ENCODE data around the gene DNTT.

Gene DNTT

GRCh38 chr10:96304230-96304629 lies at the start of gene DNTT:
Gene DNTT, plus strand, starts transcription at chr10:96304434. Its CDS starts 64 bp downstream, at chr10:96304498.
- DNase-seq, result no peak

GRCh38 chr10:96254976-96255375 lies 49.3 kb upstream of the DNTT start:
- DNase-seq, result no peak

GRCh38 chr10:96255549-96256333 lies 48.5 kb upstream of the DNTT start:
- DNase-seq, result no peak

GRCh38 chr10:96257944-96258343 lies 46.3 kb upstream of the DNTT start:
- DNase-seq, result no peak

GRCh38 chr10:96259150-96259549 lies 45.1 kb upstream of the DNTT start:
- DNase-seq, result no peak

GRCh38 chr10:96260014-96260413 lies 44.2 kb upstream of the DNTT start:
- no peak for DNase-seq

- no peak for DNase-seq
Measured at GRCh38 chr10:96261132-96261531, 43.1 kb upstream of the DNTT start.

- no peak for DNase-seq
Measured at GRCh38 chr10:96261930-96262329, 42.3 kb upstream of the DNTT start.

GRCh38 chr10:96263176-96263575 lies 41.1 kb upstream of the DNTT start:
- no peak for DNase-seq

- DNase-seq, result no peak
Measured at GRCh38 chr10:96263669-96264068, 40.6 kb upstream of the DNTT start.

GRCh38 chr10:96264938-96265337 lies 39.3 kb upstream of the DNTT start:
- no peak for DNase-seq

- no peak for DNase-seq
Measured at GRCh38 chr10:96266118-96266770, 38.0 kb upstream of the DNTT start.

- no peak for DNase-seq
Measured at GRCh38 chr10:96267234-96267705, 37.0 kb upstream of the DNTT start.

- DNase-seq, result no peak
Measured at GRCh38 chr10:96268341-96268909, 35.8 kb upstream of the DNTT start.

GRCh38 chr10:96269438-96270300 lies 34.6 kb upstream of the DNTT start:
- no peak for DNase-seq

GRCh38 chr10:96270571-96270970 lies 33.7 kb upstream of the DNTT start:
- DNase-seq, result no peak

- DNase-seq, result no peak
Measured at GRCh38 chr10:96271016-96271815, 33.0 kb upstream of the DNTT start, which contains the start of gene BLNK. Gene BLNK, minus strand, starts transcription at chr10:96271569. Its CDS starts 171 bp downstream, at chr10:96271398.

- no peak for DNase-seq
Measured at GRCh38 chr10:96272316-96273280, 31.6 kb upstream of the DNTT start.

- no peak for DNase-seq
Measured at GRCh38 chr10:96275685-96276418, 28.4 kb upstream of the DNTT start.

- DNase-seq, result no peak
Measured at GRCh38 chr10:96276426-96276825, 27.8 kb upstream of the DNTT start.

Data from activated naive CD4-positive, alpha-beta T cell treated with Interleukin-2 at 50 U/mL for 16 hours (primary cell).